NCI-H2081 treated with DMSO at 0.1 percent for 48 hours (cell line): ENCODE data around the gene TCF12.
"Not testable (repeated sequence)": the region's sequence is repeated elsewhere in the genome, so short reads cannot be mapped to it uniquely, and the experiment has no call there.

Source experiments
- DNase-seq: peaks from one replicate; lab custom pipeline; 2025; lab: John Stamatoyannopoulos, UW

The TCF12 gene

DNA sequence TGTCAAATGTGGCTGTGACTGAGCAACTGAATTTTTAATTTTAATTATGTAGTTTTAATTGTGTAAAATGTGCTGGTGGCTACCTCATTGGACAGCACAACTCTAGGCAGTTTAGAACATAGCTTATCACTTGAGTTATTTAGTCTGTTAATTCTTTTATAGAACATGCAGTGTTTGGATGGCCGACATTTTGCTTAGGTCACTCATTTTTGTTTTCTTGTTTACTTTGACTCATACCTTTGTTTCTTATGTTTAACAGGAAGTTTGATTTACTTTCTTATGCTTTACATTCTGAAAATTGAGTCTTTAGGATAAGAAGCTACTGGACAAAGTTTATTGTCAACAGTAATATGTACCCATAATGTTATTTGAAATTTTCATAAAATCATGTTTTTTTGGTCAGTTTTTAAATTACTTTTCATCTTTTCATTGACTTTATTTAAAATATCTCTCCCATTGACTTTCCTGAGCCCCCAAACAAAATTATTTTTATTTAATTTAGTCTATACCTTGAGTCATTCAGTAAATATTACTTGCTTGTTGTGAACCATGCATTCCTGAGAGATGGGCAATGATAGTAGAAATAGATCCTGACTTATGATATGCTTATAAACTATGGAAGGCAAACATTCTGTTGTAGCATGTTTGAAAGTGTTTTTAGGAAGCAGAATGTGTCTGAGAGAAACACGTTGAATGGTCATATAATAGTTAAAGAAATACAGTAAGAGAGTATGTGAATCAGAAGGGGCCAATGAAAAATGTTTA lies 60.6 kb downstream of the TCF12 start:
- no peak for DNase-seq

GRCh38 chr15:56980473-56980872 lies 62.0 kb downstream of the TCF12 start:
- DNase-seq: no peak

DNA sequence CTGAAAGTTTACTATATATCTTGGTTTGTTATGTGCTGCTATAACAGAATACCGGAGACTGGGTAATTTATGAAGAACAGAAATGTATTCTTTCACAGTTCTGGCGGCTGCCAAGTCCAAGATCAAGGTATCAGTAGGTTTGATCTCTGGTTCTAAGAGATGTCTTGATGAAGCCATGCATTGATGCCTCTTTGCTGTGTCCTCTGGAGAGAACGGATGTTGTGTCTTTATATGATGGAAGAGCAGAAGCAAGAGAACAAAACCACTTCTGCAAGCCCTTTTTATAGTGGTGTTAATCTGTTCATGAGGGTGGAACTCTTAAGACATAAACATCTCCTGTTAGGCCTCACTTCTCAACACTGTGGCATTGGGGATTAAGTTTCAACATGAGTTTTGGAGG lies 62.7 kb downstream of the TCF12 start:
- DNase-seq: no peak

DNA sequence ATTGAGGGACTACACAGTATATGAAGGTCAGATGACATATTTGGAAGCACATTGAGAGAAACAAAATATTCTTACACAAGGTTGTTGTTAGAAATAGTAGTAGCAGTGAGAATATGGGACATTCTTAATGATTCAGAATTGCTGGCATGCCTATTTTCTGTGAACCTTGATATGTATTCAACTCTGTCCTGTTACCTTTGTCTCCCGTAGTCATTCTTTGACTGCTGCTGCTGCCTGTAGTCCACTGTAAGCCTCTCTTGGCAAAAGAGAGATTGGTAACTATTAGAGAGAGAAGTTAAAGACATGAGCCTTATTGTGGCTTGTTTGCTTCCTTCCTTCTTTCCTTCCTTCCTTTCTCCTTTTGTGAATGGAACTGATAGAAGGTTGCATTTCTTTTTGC lies 64.5 kb downstream of the TCF12 start:
- DNase-seq: no peak

GRCh38 chr15:56984681-56985481 lies 66.4 kb downstream of the TCF12 start:
- no peak for DNase-seq

GRCh38 chr15:56985856-56986255 lies 67.4 kb downstream of the TCF12 start:
- DNase-seq: no peak

- DNase-seq: no peak
Observed at GRCh38 chr15:56987286-56987685, 68.8 kb downstream of the TCF12 start.

DNA sequence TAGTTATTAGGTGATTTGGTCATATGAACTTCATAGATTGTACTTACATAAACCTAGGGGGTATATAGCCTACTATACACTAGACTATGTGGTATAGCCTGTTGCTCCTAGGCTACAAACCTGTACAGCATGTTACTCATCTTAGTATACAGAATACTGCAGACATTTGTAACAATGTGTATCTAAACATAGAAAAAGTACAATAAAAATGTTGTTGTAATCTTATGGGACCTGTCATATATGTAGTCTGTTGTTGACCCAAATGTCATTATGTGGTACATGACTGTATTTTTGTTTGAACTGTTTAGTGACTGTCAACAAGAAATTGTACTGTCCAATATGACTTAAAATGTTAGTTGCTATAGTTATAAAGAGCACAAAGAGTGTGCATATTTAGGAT lies 69.8 kb downstream of the TCF12 start:
- no peak for DNase-seq

- DNase-seq: no peak
Observed at GRCh38 chr15:56989411-56989924, 71.0 kb downstream of the TCF12 start.

GRCh38 chr15:56991017-56991416 lies 72.6 kb downstream of the TCF12 start:
- DNase-seq: no peak

DNA sequence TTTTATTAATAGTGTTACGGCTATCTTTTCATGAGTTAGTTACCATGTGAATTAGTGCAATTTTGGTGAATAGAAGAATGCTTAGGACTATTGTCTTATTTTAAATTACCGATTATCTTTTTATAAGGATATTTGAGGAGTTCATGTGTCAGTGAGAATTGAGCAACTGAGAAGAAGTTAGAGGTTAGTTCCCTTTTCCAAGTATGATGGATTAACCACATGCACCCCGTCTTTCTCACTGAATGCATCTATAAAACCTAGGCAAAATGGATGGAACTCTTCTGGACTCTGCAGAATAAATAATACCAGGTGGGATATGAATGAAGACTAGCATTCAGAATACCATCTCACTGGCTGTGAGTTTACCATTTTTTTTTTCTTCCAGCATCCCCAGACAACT lies 74.3 kb downstream of the TCF12 start:
- DNase-seq: no peak

GRCh38 chr15:56994280-56994679 lies 75.8 kb downstream of the TCF12 start:
- no peak for DNase-seq

- DNase-seq: no peak
Observed at GRCh38 chr15:56996093-56996492, 77.6 kb downstream of the TCF12 start.

DNA sequence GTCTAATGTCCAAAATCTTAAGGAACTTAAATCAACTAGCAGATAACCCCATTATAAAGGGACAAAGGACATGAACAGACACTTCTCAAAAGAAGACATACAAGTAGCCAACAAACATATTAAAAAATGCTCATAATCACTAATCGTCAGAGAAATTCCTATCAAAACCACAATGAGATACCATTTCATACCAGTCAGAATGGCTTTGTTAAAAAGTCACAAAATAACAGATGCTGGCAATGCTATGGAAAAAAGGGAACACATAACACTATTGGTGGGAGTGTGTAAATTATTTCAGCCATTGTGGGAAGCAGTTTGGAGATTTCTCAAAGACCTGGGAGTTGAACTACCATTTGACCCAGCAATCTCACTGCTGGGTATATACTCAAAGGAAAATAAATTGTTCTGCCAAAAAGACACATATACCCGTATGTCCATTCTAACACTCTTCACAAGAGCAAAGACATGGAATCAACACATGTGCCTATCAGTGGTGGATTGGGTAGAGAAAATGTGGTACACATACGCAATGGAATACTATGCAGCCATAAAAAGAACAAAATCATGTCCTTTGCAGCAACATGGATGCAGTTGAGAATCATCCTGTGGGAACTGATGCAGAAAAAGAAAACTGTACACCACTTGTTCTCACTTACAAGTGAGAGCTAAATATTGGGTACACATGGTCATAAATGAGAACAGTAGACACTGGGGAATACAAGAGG lies 78.5 kb downstream of the TCF12 start:
- DNase-seq: no peak

DNA sequence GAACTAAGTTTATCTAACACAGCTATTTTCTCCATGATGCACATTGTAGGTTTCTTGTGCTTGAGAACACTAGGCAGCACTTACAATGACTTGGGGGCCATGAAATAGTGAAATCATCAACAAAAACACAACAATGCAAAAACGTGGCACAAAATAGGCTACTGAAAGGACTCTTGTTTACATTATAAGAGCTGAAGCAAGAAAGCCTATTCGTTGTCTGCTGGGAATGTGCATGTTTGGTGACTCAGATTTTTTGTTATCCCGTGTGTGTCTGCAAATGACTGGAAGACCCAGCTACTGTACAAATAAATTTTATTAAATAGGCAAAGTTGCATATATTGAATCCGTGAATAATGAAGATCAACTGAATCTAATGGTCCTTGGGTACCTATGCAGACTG lies 85.0 kb downstream of the TCF12 start:
- DNase-seq: no peak

- no peak for DNase-seq
Observed at GRCh38 chr15:57005244-57005643, 86.8 kb downstream of the TCF12 start.

DNA sequence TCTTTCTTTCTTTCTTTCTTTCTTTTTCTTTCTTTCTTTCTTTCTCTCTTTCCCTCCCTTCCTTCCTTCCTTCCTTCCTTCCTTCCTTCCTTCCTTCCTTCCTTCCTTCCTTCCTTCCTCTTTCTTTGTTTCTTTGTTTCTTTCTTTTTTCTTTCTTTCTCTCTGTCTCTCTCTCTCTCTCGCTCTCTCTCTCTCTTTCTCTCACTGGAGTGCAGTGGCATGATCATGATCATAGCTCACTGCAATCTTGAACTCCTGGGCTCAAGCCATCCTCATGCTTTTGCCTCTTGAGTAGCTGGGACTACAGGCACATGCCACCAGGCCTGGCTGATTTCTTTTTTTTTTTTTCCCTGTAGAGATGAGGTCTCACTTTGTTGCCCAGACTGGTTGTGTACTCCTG lies 89.4 kb downstream of the TCF12 start:
- not testable (repeated sequence) for DNase-seq

- DNase-seq: no peak
Observed at GRCh38 chr15:57010724-57011123, 92.3 kb downstream of the TCF12 start.

GRCh38 chr15:57012556-57012955 lies 94.1 kb downstream of the TCF12 start:
- DNase-seq: no peak

DNA sequence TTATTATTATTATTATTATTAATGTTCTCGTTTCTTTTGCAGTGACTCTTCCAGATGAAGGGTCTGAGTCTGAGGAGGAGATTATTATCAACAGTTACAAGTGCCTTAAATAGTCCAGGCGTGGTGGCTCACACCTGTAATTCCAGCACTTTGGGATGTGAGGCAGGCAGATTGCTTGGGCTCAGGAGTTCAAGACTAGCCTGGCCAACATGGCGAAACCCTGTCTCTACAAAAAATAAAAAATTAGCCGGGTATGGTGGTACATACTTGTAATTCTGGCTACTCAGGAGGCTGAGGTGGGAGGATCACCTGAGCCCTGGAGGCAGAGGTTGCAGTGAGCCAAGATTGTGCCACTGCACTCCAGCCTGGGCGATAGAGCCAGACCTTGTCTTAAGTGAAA lies 96.5 kb downstream of the TCF12 start:
- DNase-seq: not testable (repeated sequence)

- DNase-seq: no peak
Observed at GRCh38 chr15:57015360-57015759, 96.9 kb downstream of the TCF12 start.

GRCh38 chr15:57015897-57016296 lies 97.5 kb downstream of the TCF12 start:
- DNase-seq: no peak

- no peak for DNase-seq
Observed at GRCh38 chr15:57017024-57017423, 98.6 kb downstream of the TCF12 start.
